HL-60 (cell line): ENCODE data around the gene MS4A18.

Source experiments
- DNase-seq, 2 experiments: peaks; one replicate each; pipeline ENCODE4 v3.0.0-alpha.2; 2010 to 2020; ENCODE audit warnings: low read depth in 1 of 2, low spot score in 1 of 2
- H3K27ac ChIP-seq: fragments of 250-450 bp; sonication (Bioruptor Pico); replicated peaks from 2 replicates; pipeline ENCODE4 v1.5.1; 2020; ENCODE audit warnings: mild to moderate bottlenecking, moderate library complexity
- H3K27me3 ChIP-seq: fragments of 250-450 bp; sonication (Bioruptor Pico); 2 replicates; pipeline ENCODE4 v1.5.1; 2021; ENCODE audit warnings: mild to moderate bottlenecking, moderate library complexity; ENCODE audit not compliant: insufficient read depth, poor library complexity, severe bottlenecking
- H3K4me3 ChIP-seq: replicated peaks from 2 replicates; pipeline ENCODE4 v1.5.1; 2011; ENCODE audit warnings: mild to moderate bottlenecking, control low read depth, low read length; ENCODE audit not compliant: insufficient read depth
- CTCF ChIP-seq: IDR thresholded peaks from one replicate; pipeline ENCODE4 v1.5.1; 2011; ENCODE audit warnings: low read length, control low read depth, inconsistent platforms; ENCODE audit not compliant: insufficient read depth
- GABPA ChIP-seq: IDR thresholded peaks from 2 replicates; pipeline ENCODE4 v1.6.1; 2012; ENCODE audit warnings: low read depth
- POLR2AphosphoS5 ChIP-seq: IDR thresholded peaks from 2 replicates; pipeline ENCODE4 v1.6.1; 2012; ENCODE audit warnings: low read depth
- REST ChIP-seq: IDR thresholded peaks from 2 replicates; pipeline ENCODE4 v1.6.1; 2012; ENCODE audit warnings: low read depth; ENCODE audit not compliant: insufficient replicate concordance
- SPI1 ChIP-seq: IDR thresholded peaks from 2 replicates; pipeline ENCODE4 v1.6.1; 2012; ENCODE audit warnings: low read depth, mild to moderate bottlenecking, borderline replicate concordance

Gene MS4A18

GRCh38 chr11:60791153-60791933 is 66.8 kb downstream of the MS4A18 start:
- Histone ChIP-seq H3K27ac (no peak overlapping the region), H3K27me3 (no peaks in the 10 kb centered on the region), H3K4me3 (no peak overlapping the region)
- no peak for DNase-seq
- TF ChIP-seq POLR2AphosphoS5 (no peak), GABPA (no peak), CTCF (no peak), REST (no peak), SPI1 (no peak)

- no peak for DNase-seq
- TF ChIP-seq POLR2AphosphoS5 (no peak), SPI1 (no peak), GABPA (no peak), CTCF (no peak), REST (no peak)
- no peak overlapping the region for H3K27ac ChIP-seq
- H3K4me3 ChIP-seq: no peak overlapping the region
- no peaks in the 10 kb centered on the region for H3K27me3 ChIP-seq
These were observed 68.0 kb downstream of the MS4A18 start for GRCh38 chr11:60792521-60792920.
